ENCODE results near the gene HIP1. TPM values are rescaled to one million over a fixed set of nuclear protein-coding genes. Genes with fewer than 3 reads are reported as not detected.

The HIP1 gene
- total RNA-seq, 1 experiment from 2014 or later, result 43.3 TPM

GRCh38 chr7:75689246-75690099 is 49.3 kb downstream of the HIP1 start:
- ChIA-PET POLR2A (interaction anchor here (0.5 kb wide), 1 partner anchor 20 kb away, joined by 3 read pairs; no protein-coding TSS in a partner anchor), CTCF (no interaction called here)
- intact Hi-C loops (cut with micrococcal nuclease; ENCODE audit: unreplicated experiment), result no loop called here
- H3K36me3 ChIP-seq (ENCODE audit: control insufficient read depth, insufficient read depth, low read length), result no peaks in the 10 kb centered on the region
- ATAC-seq (no peak), DNase-seq (ENCODE audit: low read depth, low spot score) (no peak)
- BruUV-seq (replicated peaks), result no TSS peak
- H3K27ac ChIP-seq (ENCODE audit: low read length), result no peak overlapping the region
- H3K4me3 ChIP-seq (ENCODE audit: low read depth in 2 of 2, low read length in 2 of 2), result no peak overlapping the region
- H3K4me1 ChIP-seq (ENCODE audit: control insufficient read depth, insufficient read depth, low read length), result no peaks in the 10 kb centered on the region
- no peaks in the 10 kb centered on the region for H3K27me3 ChIP-seq (ENCODE audit: control insufficient read depth, insufficient read depth, low read length)
- no peaks in the 10 kb centered on the region for H3K9me3 ChIP-seq (ENCODE audit: control insufficient read depth, insufficient read depth, low read depth, low read length)
- no peak for TF ChIP-seq REST (IDR thresholded peaks at IDR 0.05; ENCODE audit: insufficient read depth in 1 of 2, low read depth in 2 of 2, low read length in 1 of 2)
- TF ChIP-seq SIN3A (IDR thresholded peaks at IDR 0.05; ENCODE audit: borderline replicate concordance, insufficient read depth, low read depth, low read length), result no peak
- TF ChIP-seq POLR2AphosphoS5 (IDR thresholded peaks at IDR 0.05; ENCODE audit: low read depth, low read length), result no peak
- TF ChIP-seq TCF7L2 (IDR thresholded peaks at IDR 0.05; ENCODE audit: low read depth, low read length), result no peak
- TF ChIP-seq CTCF (IDR thresholded peaks at IDR 0.05), result no peak
- in situ Hi-C loops (cut with HindIII; ENCODE audit: low pct_unique_long_range_greater_than_20kb, low sequenced_read_pairs), result no loop called here

- intact Hi-C loops (cut with micrococcal nuclease; ENCODE audit: unreplicated experiment), result no loop called here
- H3K36me3 ChIP-seq (ENCODE audit: control insufficient read depth, insufficient read depth, low read length), result no peaks in the 10 kb centered on the region
- H3K9me3 ChIP-seq (ENCODE audit: control insufficient read depth, insufficient read depth, low read depth, low read length), result no peaks in the 10 kb centered on the region
- no peaks in the 10 kb centered on the region for H3K4me1 ChIP-seq (ENCODE audit: control insufficient read depth, insufficient read depth, low read length)
- H3K4me3 ChIP-seq (ENCODE audit: low read depth in 2 of 2, low read length in 2 of 2), result no peak overlapping the region
- TF ChIP-seq TCF7L2 (IDR thresholded peaks at IDR 0.05; ENCODE audit: low read depth, low read length) (no peak), POLR2AphosphoS5 (IDR thresholded peaks at IDR 0.05; ENCODE audit: low read depth, low read length) (no peak), CTCF (IDR thresholded peaks at IDR 0.05) (no peak), REST (IDR thresholded peaks at IDR 0.05; ENCODE audit: insufficient read depth in 1 of 2, low read depth in 2 of 2, low read length in 1 of 2) (no peak), SIN3A (IDR thresholded peaks at IDR 0.05; ENCODE audit: borderline replicate concordance, insufficient read depth, low read depth, low read length) (no peak)
- no TSS peak for BruUV-seq (replicated peaks)
- no peak for DNase-seq (ENCODE audit: low read depth, low spot score)
- no peak overlapping the region for H3K27ac ChIP-seq (ENCODE audit: low read length)
- CTCF ChIA-PET, result no interaction called here
- no peaks in the 10 kb centered on the region for H3K27me3 ChIP-seq (ENCODE audit: control insufficient read depth, insufficient read depth, low read length)
- POLR2A ChIA-PET, result no interaction called here
- ATAC-seq, result no peak
- in situ Hi-C loops (cut with HindIII; ENCODE audit: low pct_unique_long_range_greater_than_20kb, low sequenced_read_pairs), result no loop called here
These were observed 50.3 kb downstream of the HIP1 start for GRCh38 chr7:75688200-75689136.
